Parathyroid adenoma (tissue), 2 donors: ENCODE measurements around the gene PCNX2.

Source experiments
- H2AFZ ChIP-seq: fragments of 300-600 bp; sonication (generic); one replicate; pipeline ENCODE4 v1.7.0; 2017; ENCODE audit warnings: antibody characterized with exemption, mild to moderate bottlenecking
- H3K27ac ChIP-seq: fragments of 300-600 bp; sonication (generic); one replicate; pipeline ENCODE4 v1.7.0; 2017
- H3K27me3 ChIP-seq: fragments of 300-600 bp; sonication (generic); one replicate; pipeline ENCODE4 v1.7.0; 2017; ENCODE audit warnings: low read length; ENCODE audit not compliant: control insufficient read depth, insufficient read depth
- H3K36me3 ChIP-seq: fragments of 300-600 bp; sonication (generic); one replicate; pipeline ENCODE4 v1.7.0; 2017; ENCODE audit warnings: low read length; ENCODE audit not compliant: control insufficient read depth, insufficient read depth
- H3K4me1 ChIP-seq: fragments of 300-600 bp; sonication (generic); one replicate; pipeline ENCODE4 v1.7.0; 2017; ENCODE audit warnings: control low read depth
- H3K4me2 ChIP-seq: fragments of 300-600 bp; sonication (generic); one replicate; pipeline ENCODE4 v1.7.0; 2017; ENCODE audit warnings: low read length
- H3K4me3 ChIP-seq: fragments of 300-600 bp; sonication (generic); one replicate; pipeline ENCODE4 v1.7.0; 2017; ENCODE audit warnings: low read depth, low read length
- H3K79me2 ChIP-seq: fragments of 300-600 bp; sonication (generic); one replicate; pipeline ENCODE4 v1.7.0; 2017; ENCODE audit warnings: control low read depth
- H3K9ac ChIP-seq: fragments of 300-600 bp; sonication (generic); one replicate; pipeline ENCODE4 v1.7.0; 2017; ENCODE audit warnings: mild to moderate bottlenecking
- H3K9me3 ChIP-seq: fragments of 300-600 bp; sonication (generic); one replicate; pipeline ENCODE4 v1.7.0; 2017; ENCODE audit warnings: low read length; ENCODE audit not compliant: control insufficient read depth
- CTCF ChIP-seq: fragments of 300-600 bp; sonication (generic); IDR thresholded peaks from one replicate; pipeline ENCODE4 v1.7.0; 2017; ENCODE audit warnings: antibody characterized with exemption, mild to moderate bottlenecking
- donor health status: primary hyperparathyroidism.

Gene PCNX2

GRCh38 chr1:232969799-232970198 is 325.7 kb downstream of the PCNX2 start:
- H3K27me3 ChIP-seq = no peaks in the 10 kb centered on the region
- no peak overlapping the region for H3K9ac ChIP-seq
- H3K4me1 ChIP-seq = no peaks in the 10 kb centered on the region
- no peak for TF ChIP-seq CTCF
- no peaks in the 10 kb centered on the region for H3K9me3 ChIP-seq
- H3K36me3 ChIP-seq = no peaks in the 10 kb centered on the region
- H3K4me2 ChIP-seq = no peak overlapping the region
- no peak overlapping the region for H3K4me3 ChIP-seq
- no peak overlapping the region for H3K27ac ChIP-seq
- H2AFZ ChIP-seq = no peak overlapping the region
- peaks cover 2% of the 10 kb centered on the region for H3K79me2 ChIP-seq

GRCh38 chr1:232968965-232969364 is 326.6 kb downstream of the PCNX2 start:
- H3K79me2 ChIP-seq = peaks cover 2% of the 10 kb centered on the region
- TF ChIP-seq CTCF = no peak
- no peak overlapping the region for H2AFZ ChIP-seq
- no peak overlapping the region for H3K4me2 ChIP-seq
- H3K9ac ChIP-seq = no peak overlapping the region
- no peaks in the 10 kb centered on the region for H3K27me3 ChIP-seq
- H3K9me3 ChIP-seq = no peaks in the 10 kb centered on the region
- H3K4me3 ChIP-seq = no peak overlapping the region
- H3K27ac ChIP-seq = no peak overlapping the region
- H3K4me1 ChIP-seq = no peaks in the 10 kb centered on the region
- no peaks in the 10 kb centered on the region for H3K36me3 ChIP-seq

- Histone ChIP-seq H3K36me3 (no peaks in the 10 kb centered on the region), H3K4me1 (no peaks in the 10 kb centered on the region), H3K9ac (no peak overlapping the region)
These were observed 327.1 kb downstream of the PCNX2 start for GRCh38 chr1:232968391-232968790.

GRCh38 chr1:232966663-232967062 is 328.9 kb downstream of the PCNX2 start:
- no peak for TF ChIP-seq CTCF
- Histone ChIP-seq H3K36me3 (no peaks in the 10 kb centered on the region), H2AFZ (no peak overlapping the region), H3K27ac (no peak overlapping the region), H3K4me1 (no peaks in the 10 kb centered on the region), H3K4me2 (no peak overlapping the region), H3K79me2 (peaks cover 2% of the 10 kb centered on the region), H3K9me3 (no peaks in the 10 kb centered on the region), H3K4me3 (no peak overlapping the region), H3K27me3 (no peaks in the 10 kb centered on the region), H3K9ac (no peak overlapping the region)

More at GRCh38 chr1:232968391-232968790, 327.1 kb downstream of the PCNX2 start:
- H3K4me3 ChIP-seq = no peak overlapping the region
- H3K4me2 ChIP-seq = no peak overlapping the region
- no peak overlapping the region for H3K27ac ChIP-seq
- no peak for TF ChIP-seq CTCF
- no peaks in the 10 kb centered on the region for H3K9me3 ChIP-seq
- no peaks in the 10 kb centered on the region for H3K27me3 ChIP-seq
- peaks cover 2% of the 10 kb centered on the region for H3K79me2 ChIP-seq
- no peak overlapping the region for H2AFZ ChIP-seq

- Histone ChIP-seq H3K4me3 (no peak overlapping the region), H3K27me3 (no peaks in the 10 kb centered on the region), H3K9ac (no peak overlapping the region), H3K36me3 (no peaks in the 10 kb centered on the region), H2AFZ (no peak overlapping the region), H3K79me2 (peaks cover 2% of the 10 kb centered on the region), H3K4me1 (no peaks in the 10 kb centered on the region), H3K4me2 (no peak overlapping the region), H3K9me3 (no peaks in the 10 kb centered on the region), H3K27ac (no peak overlapping the region)
- TF ChIP-seq CTCF = no peak
These were observed 329.7 kb downstream of the PCNX2 start for GRCh38 chr1:232965912-232966217.
